ENCODE results near the gene MECP2.

The MECP2 gene

GRCh38 chrX:154057791-154058190 is 39.7 kb downstream of the MECP2 start:
- Histone ChIP-seq H3K27ac (ENCODE audit: low read length) (no peak overlapping the region), H3K9ac (ENCODE audit: low read depth, low read length) (no peak overlapping the region), H3K9me3 (ENCODE audit: insufficient read depth, low read depth, low read length) (no peaks in the 10 kb centered on the region), H3K4me1 (ENCODE audit: insufficient read depth, low read length) (no peaks in the 10 kb centered on the region; the same call in 1 of the 2 replicates), H3K27me3 (ENCODE audit: insufficient read depth, low read length) (no peaks in the 10 kb centered on the region), H3K36me3 (ENCODE audit: insufficient read depth, low read depth, low read length) (peaks cover 15% of the 10 kb centered on the region; the same call in 1 of the 2 replicates), H3K4me3 (ENCODE audit: low read length) (no peak overlapping the region)

- H3K27me3 ChIP-seq (ENCODE audit: insufficient read depth, low read length), result no peaks in the 10 kb centered on the region
- H3K4me3 ChIP-seq (ENCODE audit: low read length), result no peak overlapping the region
- H3K36me3 ChIP-seq (ENCODE audit: insufficient read depth, low read depth, low read length), result peaks cover 15% of the 10 kb centered on the region; the same call in 1 of the 2 replicates
- no peaks in the 10 kb centered on the region for H3K9me3 ChIP-seq (ENCODE audit: insufficient read depth, low read depth, low read length)
- no peaks in the 10 kb centered on the region; the same call in 1 of the 2 replicates for H3K4me1 ChIP-seq (ENCODE audit: insufficient read depth, low read length)
- no peak overlapping the region for H3K27ac ChIP-seq (ENCODE audit: low read length)
- H3K9ac ChIP-seq (ENCODE audit: low read depth, low read length), result no peak overlapping the region
Observed at GRCh38 chrX:154056770-154057241, 40.7 kb downstream of the MECP2 start.

- Histone ChIP-seq H3K9ac (ENCODE audit: low read depth, low read length) (no peak overlapping the region), H3K4me3 (ENCODE audit: low read length) (no peak overlapping the region)
Observed at GRCh38 chrX:154051201-154051810, 46.2 kb downstream of the MECP2 start.

GRCh38 chrX:154050113-154050495 is 47.4 kb downstream of the MECP2 start:
- no peaks in the 10 kb centered on the region for H3K27me3 ChIP-seq (ENCODE audit: insufficient read depth, low read length)
- H3K36me3 ChIP-seq (ENCODE audit: insufficient read depth, low read depth, low read length), result peaks cover 8% of the 10 kb centered on the region; the same call in 1 of the 2 replicates
- no peak overlapping the region for H3K4me3 ChIP-seq (ENCODE audit: low read length)
- no peaks in the 10 kb centered on the region for H3K9me3 ChIP-seq (ENCODE audit: insufficient read depth, low read depth, low read length)
- no peak overlapping the region for H3K27ac ChIP-seq (ENCODE audit: low read length)
- H3K9ac ChIP-seq (ENCODE audit: low read depth, low read length), result no peak overlapping the region
- H3K4me1 ChIP-seq (ENCODE audit: insufficient read depth, low read length), result peaks cover 3% of the 10 kb centered on the region; the same call in 1 of the 2 replicates

More at GRCh38 chrX:154051201-154051810, 46.2 kb downstream of the MECP2 start:
- no peaks in the 10 kb centered on the region for H3K27me3 ChIP-seq (ENCODE audit: insufficient read depth, low read length)
- no peak overlapping the region for H3K27ac ChIP-seq (ENCODE audit: low read length)
- peaks cover 8% of the 10 kb centered on the region; the same call in 1 of the 2 replicates for H3K36me3 ChIP-seq (ENCODE audit: insufficient read depth, low read depth, low read length)
- H3K9me3 ChIP-seq (ENCODE audit: insufficient read depth, low read depth, low read length), result no peaks in the 10 kb centered on the region
- peaks cover 3% of the 10 kb centered on the region; the same call in 1 of the 2 replicates for H3K4me1 ChIP-seq (ENCODE audit: insufficient read depth, low read length)

GRCh38 chrX:154049209-154050112 is 48.1 kb downstream of the MECP2 start:
- no peak overlapping the region for H3K27ac ChIP-seq (ENCODE audit: low read length)
- peaks cover 3% of the 10 kb centered on the region; the same call in 1 of the 2 replicates for H3K4me1 ChIP-seq (ENCODE audit: insufficient read depth, low read length)
- peaks cover 8% of the 10 kb centered on the region; the same call in 1 of the 2 replicates for H3K36me3 ChIP-seq (ENCODE audit: insufficient read depth, low read depth, low read length)
- H3K9me3 ChIP-seq (ENCODE audit: insufficient read depth, low read depth, low read length), result no peaks in the 10 kb centered on the region
- no peak overlapping the region for H3K4me3 ChIP-seq (ENCODE audit: low read length)
- no peak overlapping the region for H3K9ac ChIP-seq (ENCODE audit: low read depth, low read length)
- no peaks in the 10 kb centered on the region for H3K27me3 ChIP-seq (ENCODE audit: insufficient read depth, low read length)

- H3K4me3 ChIP-seq (ENCODE audit: low read length), result no peak overlapping the region
- no peak overlapping the region for H3K9ac ChIP-seq (ENCODE audit: low read depth, low read length)
- H3K9me3 ChIP-seq (ENCODE audit: insufficient read depth, low read depth, low read length), result no peaks in the 10 kb centered on the region
- no peak overlapping the region for H3K27ac ChIP-seq (ENCODE audit: low read length)
- H3K4me1 ChIP-seq (ENCODE audit: insufficient read depth, low read length), result peaks cover 3% of the 10 kb centered on the region; the same call in 1 of the 2 replicates
- H3K27me3 ChIP-seq (ENCODE audit: insufficient read depth, low read length), result no peaks in the 10 kb centered on the region
- H3K36me3 ChIP-seq (ENCODE audit: insufficient read depth, low read depth, low read length), result peaks cover 8% of the 10 kb centered on the region; the same call in 1 of the 2 replicates
Observed at GRCh38 chrX:154048398-154048797, 49.1 kb downstream of the MECP2 start.

GRCh38 chrX:154046940-154047610 is 50.4 kb downstream of the MECP2 start:
- no peak overlapping the region for H3K9ac ChIP-seq (ENCODE audit: low read depth, low read length)
- H3K27ac ChIP-seq (ENCODE audit: low read length), result no peak overlapping the region
- no peaks in the 10 kb centered on the region for H3K27me3 ChIP-seq (ENCODE audit: insufficient read depth, low read length)
- H3K4me1 ChIP-seq (ENCODE audit: insufficient read depth, low read length), result peaks cover 5% of the 10 kb centered on the region; the same call in 1 of the 2 replicates
- peaks cover 8% of the 10 kb centered on the region; the same call in 1 of the 2 replicates for H3K36me3 ChIP-seq (ENCODE audit: insufficient read depth, low read depth, low read length)
- no peaks in the 10 kb centered on the region for H3K9me3 ChIP-seq (ENCODE audit: insufficient read depth, low read depth, low read length)
- H3K4me3 ChIP-seq (ENCODE audit: low read length), result no peak overlapping the region

- no peaks in the 10 kb centered on the region for H3K27me3 ChIP-seq (ENCODE audit: insufficient read depth, low read length)
- H3K9ac ChIP-seq (ENCODE audit: low read depth, low read length), result no peak overlapping the region
- no peak overlapping the region for H3K4me3 ChIP-seq (ENCODE audit: low read length)
- peaks cover 8% of the 10 kb centered on the region; the same call in 1 of the 2 replicates for H3K36me3 ChIP-seq (ENCODE audit: insufficient read depth, low read depth, low read length)
- peaks cover 13% of the 10 kb centered on the region for H3K4me1 ChIP-seq (ENCODE audit: insufficient read depth, low read length)
- no peaks in the 10 kb centered on the region for H3K9me3 ChIP-seq (ENCODE audit: insufficient read depth, low read depth, low read length)
- H3K27ac ChIP-seq (ENCODE audit: low read length), result no peak overlapping the region
Observed at GRCh38 chrX:154046031-154046781, 51.3 kb downstream of the MECP2 start.

- Histone ChIP-seq H3K4me3 (ENCODE audit: low read length) (no peak overlapping the region), H3K9ac (ENCODE audit: low read depth, low read length) (no peak overlapping the region), H3K27ac (ENCODE audit: low read length) (no peak overlapping the region), H3K27me3 (ENCODE audit: insufficient read depth, low read length) (no peaks in the 10 kb centered on the region), H3K4me1 (ENCODE audit: insufficient read depth, low read length) (peaks cover 14% of the 10 kb centered on the region), H3K9me3 (ENCODE audit: insufficient read depth, low read depth, low read length) (no peaks in the 10 kb centered on the region), H3K36me3 (ENCODE audit: insufficient read depth, low read depth, low read length) (peaks cover 8% of the 10 kb centered on the region; the same call in 1 of the 2 replicates)
Observed at GRCh38 chrX:154044091-154044490, 53.4 kb downstream of the MECP2 start.

- peaks cover 14% of the 10 kb centered on the region for H3K4me1 ChIP-seq (ENCODE audit: insufficient read depth, low read length)
- H3K27ac ChIP-seq (ENCODE audit: low read length), result no peak overlapping the region
- H3K9ac ChIP-seq (ENCODE audit: low read depth, low read length), result no peak overlapping the region
Observed at GRCh38 chrX:154043003-154043763, 54.3 kb downstream of the MECP2 start.

More at GRCh38 chrX:154043003-154043763, 54.3 kb downstream of the MECP2 start:
- Histone ChIP-seq H3K9me3 (ENCODE audit: insufficient read depth, low read depth, low read length) (no peaks in the 10 kb centered on the region), H3K36me3 (ENCODE audit: insufficient read depth, low read depth, low read length) (peaks cover 2% of the 10 kb centered on the region; the same call in 1 of the 2 replicates), H3K4me3 (ENCODE audit: low read length) (no peak overlapping the region), H3K27me3 (ENCODE audit: insufficient read depth, low read length) (no peaks in the 10 kb centered on the region)

All from iPS-20b (cell line).